Neural cell (in vitro differentiated cells): Measurements from ENCODE around the gene OR5H1.

Experiments
- CTCF ChIP-seq: fragments of 450-650 bp; IDR thresholded peaks from 2 replicates; pipeline ENCODE4 v1.5.1; 2014; ENCODE audit warnings: antibody characterized with exemption, mild to moderate bottlenecking, moderate library complexity; ENCODE audit not compliant: poor library complexity, severe bottlenecking
- EP300 ChIP-seq: fragments of 450-650 bp; conservative IDR thresholded peaks from 2 replicates; pipeline ENCODE4 v1.6.1; 2014; ENCODE audit warnings: antibody characterized with exemption, mild to moderate bottlenecking, moderate library complexity; ENCODE audit not compliant: poor library complexity, severe bottlenecking
- EZH2 ChIP-seq: fragments of 200-600, 300-800 bp; shearing (Covaris generic), sonication (generic); IDR thresholded peaks from 2 replicates; pipeline ENCODE4 v1.6.1; 2014; ENCODE audit warnings: antibody characterized with exemption, low read length, borderline replicate concordance, mild to moderate bottlenecking; ENCODE audit not compliant: insufficient read depth, poor library complexity, severe bottlenecking
- MXI1 ChIP-seq: fragments of 450-650 bp; conservative IDR thresholded peaks from 2 replicates; pipeline ENCODE4 v1.6.1; 2014; ENCODE audit warnings: antibody characterized with exemption, mild to moderate bottlenecking; ENCODE audit not compliant: poor library complexity, severe bottlenecking
- POLR2AphosphoS5 ChIP-seq: IDR thresholded peaks from 2 replicates; pipeline ENCODE4 v1.6.1; 2012
- RAD21 ChIP-seq: fragments of 450-650 bp; conservative IDR thresholded peaks from 2 replicates; pipeline ENCODE4 v1.6.1; 2014; ENCODE audit warnings: antibody characterized with exemption, mild to moderate bottlenecking, moderate library complexity
- REST ChIP-seq: IDR thresholded peaks from 2 replicates; pipeline ENCODE4 v1.6.1; 2012; ENCODE audit warnings: borderline replicate concordance
- TAF1 ChIP-seq: IDR thresholded peaks from 2 replicates; pipeline ENCODE4 v1.6.1; 2012; ENCODE audit warnings: low read depth

- TF ChIP-seq CTCF (no peak), REST (no peak), TAF1 (no peak), POLR2AphosphoS5 (no peak), EZH2 (no peak), MXI1 (no peak), RAD21 (no peak), EP300 (no peak)
Measured at GRCh38 chr3:98147179-98147578, 16.7 kb downstream of the OR5H1 start, which contains the start of gene OR5H14.
